NCI-H2196 treated with DMSO at 0.1 percent for 48 hours (cell line): ENCODE results near the gene GRIK4.

Experiments
- DNase-seq: peaks from one replicate; lab custom pipeline; 2025; ENCODE audit not compliant: unreplicated experiment; lab: John Stamatoyannopoulos, UW

The GRIK4 gene

DNA sequence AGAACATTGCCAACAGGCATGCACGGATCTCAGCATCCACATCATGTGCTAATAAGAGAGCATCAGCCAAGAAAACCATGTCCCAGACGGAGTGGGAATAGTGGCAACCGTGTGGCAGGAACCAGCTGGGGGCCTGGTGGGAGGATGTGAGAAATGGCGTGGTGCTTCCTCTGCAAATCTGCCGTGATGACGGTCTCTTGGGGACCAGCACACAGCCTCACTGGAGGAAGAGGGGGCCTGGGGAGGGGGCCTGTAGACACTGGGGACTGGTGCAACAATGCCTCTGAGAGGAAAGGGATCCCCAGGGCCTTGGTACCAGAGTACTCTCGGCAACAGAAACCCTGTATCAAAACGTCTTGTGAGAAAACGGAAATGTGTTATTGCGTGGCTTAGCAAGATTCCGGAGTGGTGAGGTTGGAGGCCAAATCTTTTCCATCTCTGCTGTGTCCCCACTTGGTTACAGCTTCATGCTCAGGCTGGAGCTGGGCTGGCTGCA, 358.0 kb downstream of the GRIK4 start:
- DNase-seq: no peak

GRCh38 chr11:120871194-120871593, 359.6 kb downstream of the GRIK4 start:
- DNase-seq: no peak

- no peak for DNase-seq
Measured at GRCh38 chr11:120871924-120872323, 360.4 kb downstream of the GRIK4 start.

DNA sequence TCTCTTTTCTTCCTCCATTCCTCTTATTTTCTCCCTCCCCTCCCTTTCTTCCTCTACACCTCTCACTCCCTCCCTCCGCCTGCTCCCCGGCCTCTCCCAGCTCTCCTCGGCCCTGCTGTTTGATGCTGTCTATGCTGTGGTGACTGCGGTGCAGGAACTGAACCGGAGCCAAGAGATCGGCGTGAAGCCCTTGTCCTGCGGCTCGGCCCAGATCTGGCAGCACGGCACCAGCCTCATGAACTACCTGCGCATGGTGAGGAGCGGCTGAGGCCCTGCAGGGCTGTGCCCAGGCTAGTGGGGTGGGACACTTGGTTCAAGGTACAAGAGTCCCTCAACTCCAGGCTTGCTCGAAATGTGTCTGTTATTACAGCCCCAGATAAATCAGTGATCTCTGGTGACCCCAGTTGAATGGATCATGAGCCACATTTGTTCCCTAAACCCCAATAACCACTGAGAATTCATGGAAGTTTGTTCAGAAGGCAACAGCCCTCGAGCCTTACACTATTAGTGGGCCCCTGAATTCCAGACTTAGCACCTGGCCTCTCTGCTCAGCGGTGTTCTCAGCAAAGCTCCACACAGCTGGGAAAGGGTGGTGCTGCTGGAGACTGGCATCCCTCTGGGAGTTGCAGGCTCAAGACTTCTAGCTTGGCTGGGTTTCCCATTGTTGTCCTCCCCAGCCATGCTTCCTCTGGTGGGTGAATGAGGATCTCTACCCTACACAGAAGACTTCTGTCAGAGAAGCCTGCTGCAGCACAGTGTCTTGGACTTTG, 362.6 kb downstream of the GRIK4 start:
- DNase-seq: no peak

- DNase-seq: no peak
Measured at GRCh38 chr11:120875986-120876385, 364.4 kb downstream of the GRIK4 start.

DNA sequence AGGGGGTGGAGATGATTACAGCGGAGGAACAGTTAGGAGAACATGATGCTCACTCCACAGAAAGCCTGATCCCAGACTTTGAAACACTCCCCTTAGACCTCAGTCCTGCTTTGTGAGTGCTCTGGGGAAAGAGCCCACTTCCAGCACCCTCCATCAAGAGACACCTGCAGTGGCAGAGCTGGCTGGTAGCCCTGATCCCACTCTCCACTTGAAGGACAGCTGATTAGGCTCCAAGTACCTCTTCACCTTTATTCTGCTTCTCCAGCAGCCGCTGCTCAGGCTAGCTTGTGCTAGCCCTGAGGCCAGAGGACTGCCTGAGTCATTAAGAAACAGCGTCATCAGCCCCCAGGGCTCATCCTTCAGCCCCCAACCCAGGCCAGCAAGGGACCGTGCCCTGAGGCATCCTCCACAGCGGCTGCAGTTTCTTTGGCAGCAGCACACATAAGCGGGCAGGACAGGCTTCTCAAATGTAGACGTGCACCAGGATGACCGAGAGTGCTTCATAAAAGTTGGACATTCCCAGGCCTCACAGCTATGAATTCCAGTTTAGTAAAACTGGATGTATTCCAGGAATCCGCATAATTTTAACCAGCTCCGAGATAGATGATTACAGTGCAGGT, 366.3 kb downstream of the GRIK4 start:
- no peak for DNase-seq

DNA sequence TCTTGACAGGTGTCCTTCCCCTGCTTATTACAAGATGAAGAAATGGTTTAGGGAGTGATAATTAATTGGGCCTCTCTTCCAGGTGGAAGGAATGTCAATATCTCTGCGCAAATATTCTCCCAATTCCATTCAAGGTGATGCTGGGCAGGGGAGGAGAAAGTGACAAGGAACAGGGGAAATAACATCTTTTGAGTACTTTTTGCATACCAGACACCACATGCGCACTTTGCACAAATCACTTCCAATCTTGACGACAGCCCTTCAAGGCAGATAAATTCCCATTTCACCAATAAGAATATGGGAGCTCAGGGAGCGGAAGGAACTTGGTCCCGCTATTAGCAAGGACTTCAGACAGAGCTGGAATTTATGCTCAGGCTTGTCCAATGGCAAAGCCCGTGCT, 367.2 kb downstream of the GRIK4 start:
- no peak for DNase-seq

- DNase-seq: no peak
Measured at GRCh38 chr11:120880498-120881175, 369.1 kb downstream of the GRIK4 start.

DNA sequence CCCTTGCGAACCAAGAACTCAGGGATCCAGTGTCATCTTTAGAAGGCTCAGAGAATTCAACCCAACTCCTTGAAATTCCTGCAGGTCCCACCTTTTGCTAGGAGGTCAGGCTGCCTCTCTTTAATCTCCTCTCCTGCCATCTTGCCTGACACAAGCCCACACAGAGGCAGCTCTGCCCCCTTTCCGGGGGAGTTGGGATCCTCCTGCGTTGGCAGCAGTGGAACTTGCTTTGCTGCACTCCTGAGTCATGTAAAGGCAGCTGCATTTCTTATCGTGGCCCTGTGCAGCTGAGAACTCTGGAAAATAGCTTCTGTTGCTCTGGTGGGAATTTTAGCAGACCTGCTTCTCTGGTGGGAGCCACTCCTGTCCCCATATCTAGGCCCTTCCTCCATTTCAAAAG, 370.0 kb downstream of the GRIK4 start:
- DNase-seq: no peak

DNA sequence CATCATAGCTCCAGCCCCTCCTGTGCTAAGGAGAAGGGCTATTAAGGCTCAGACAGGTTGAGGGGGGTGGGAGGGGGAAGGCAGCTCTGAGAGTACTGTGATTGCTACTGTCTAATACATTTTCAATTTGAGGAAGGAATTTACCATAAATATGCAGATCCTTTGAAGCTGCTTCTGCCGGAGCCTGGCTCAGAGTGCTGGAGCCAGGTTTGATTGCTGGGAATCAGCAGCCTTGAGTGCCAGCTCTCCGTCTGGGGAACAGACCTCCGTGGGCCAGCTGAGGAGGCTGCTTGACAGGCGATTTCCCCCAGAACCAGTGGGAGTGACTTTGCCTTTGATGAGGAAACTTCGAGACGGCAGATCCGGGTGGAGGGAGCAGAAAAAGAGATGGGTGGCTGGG, 370.6 kb downstream of the GRIK4 start:
- no peak for DNase-seq

GRCh38 chr11:120883404-120884080, 372.0 kb downstream of the GRIK4 start:
- no peak for DNase-seq

GRCh38 chr11:120884154-120885020, 372.8 kb downstream of the GRIK4 start:
- no peak for DNase-seq

- no peak for DNase-seq
Measured at GRCh38 chr11:120890609-120891320, 379.2 kb downstream of the GRIK4 start.

DNA sequence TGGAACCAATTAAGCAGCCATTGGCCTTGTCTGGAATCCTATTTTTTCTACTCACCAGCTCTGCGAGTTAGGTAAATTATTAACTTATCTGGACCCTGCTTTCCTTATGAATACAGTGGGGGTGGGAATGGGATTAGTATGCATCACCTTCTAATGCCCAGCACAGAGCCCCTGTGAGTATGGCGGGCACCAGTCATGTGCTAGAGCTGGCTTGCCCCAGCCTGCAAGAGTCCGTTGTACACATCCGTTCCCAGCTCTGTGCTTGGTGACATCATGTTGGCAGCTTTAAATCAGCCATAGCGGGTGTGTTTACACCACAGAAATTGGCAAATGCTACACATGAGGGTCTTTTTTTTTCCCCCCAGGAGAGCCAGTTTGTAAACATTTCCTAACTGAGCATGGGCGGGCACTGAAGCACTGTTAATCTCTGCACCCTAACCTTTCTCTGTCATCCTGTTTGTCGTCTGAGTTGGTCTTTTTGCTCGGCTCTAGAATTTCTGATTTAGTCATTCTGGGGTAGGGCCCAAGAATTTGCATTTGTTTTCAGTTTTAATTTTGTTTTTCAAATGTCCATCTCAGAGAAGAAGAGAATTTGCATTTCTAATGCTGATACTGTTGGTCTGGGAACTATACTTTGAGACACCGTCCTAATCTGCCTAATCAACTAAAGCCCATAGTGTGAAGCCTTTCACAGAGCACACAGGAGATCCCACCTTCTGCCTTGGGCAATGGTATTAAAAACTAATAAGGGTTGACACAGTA, 382.1 kb downstream of the GRIK4 start:
- DNase-seq: no peak

DNA sequence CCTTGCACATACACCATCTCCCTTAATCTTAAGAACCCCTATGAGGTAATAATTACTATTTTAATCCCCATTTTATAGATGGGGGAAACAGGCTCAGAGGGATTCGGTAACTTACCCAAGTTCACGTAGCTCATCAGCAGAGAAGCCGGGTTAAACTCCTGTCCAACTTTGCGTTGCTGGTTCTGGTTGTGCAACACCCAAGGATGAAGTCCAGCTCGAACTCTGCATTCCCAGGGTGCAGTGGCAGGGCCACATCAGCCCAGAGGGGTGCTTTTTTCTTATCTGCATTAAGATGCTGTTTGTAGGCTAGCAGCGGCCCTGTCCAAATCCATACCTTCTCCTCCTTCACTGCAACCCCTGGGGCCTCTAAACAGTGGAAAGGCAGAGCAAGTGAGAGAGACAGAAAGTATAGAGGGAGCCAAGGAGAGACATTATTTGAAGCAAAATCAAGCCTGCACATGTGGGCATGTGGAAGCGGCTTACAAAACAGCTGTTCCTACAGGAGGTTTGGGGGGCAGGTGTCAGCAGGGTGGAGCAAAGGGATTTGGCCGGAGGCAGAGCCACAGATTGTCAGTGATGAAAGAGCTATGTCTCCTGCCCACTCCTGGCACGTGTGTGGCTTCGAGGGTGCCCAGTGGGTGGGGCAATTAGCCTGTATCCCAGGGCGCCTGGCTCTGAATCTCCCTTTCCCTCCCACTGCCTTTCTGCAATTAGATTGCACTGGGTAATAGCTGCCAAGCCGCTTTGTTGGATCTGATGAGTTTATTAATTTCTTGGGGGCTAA, 382.8 kb downstream of the GRIK4 start:
- DNase-seq: no peak

GRCh38 chr11:120896687-120897086, 385.1 kb downstream of the GRIK4 start:
- DNase-seq: no peak

GRCh38 chr11:120898568-120898967, 387.0 kb downstream of the GRIK4 start:
- no peak for DNase-seq

GRCh38 chr11:120899720-120900119, 388.2 kb downstream of the GRIK4 start:
- DNase-seq: no peak
